Head of caudate nucleus (tissue), 42 donors: ENCODE results near the gene CCDC92B.
"Not testable (repeated sequence)": the region's sequence is repeated elsewhere in the genome, so short reads cannot be mapped to it uniquely, and the experiment has no call there.

Source experiments
- DNase-seq, 42 donors: peaks; one replicate each; pipeline versions ENCODE4 v3.0.0 to v3.0.0-alpha.2; 2020 to 2021; ENCODE audit warnings: mixed read lengths in 7 of 42
- intact Hi-C: fragments of 100-400 bp; cut with DNase I; formaldehyde crosslinking; loops from one replicate; pipeline ENCODE4 v1.15.0; 2022

CCDC92B gene

DNA sequence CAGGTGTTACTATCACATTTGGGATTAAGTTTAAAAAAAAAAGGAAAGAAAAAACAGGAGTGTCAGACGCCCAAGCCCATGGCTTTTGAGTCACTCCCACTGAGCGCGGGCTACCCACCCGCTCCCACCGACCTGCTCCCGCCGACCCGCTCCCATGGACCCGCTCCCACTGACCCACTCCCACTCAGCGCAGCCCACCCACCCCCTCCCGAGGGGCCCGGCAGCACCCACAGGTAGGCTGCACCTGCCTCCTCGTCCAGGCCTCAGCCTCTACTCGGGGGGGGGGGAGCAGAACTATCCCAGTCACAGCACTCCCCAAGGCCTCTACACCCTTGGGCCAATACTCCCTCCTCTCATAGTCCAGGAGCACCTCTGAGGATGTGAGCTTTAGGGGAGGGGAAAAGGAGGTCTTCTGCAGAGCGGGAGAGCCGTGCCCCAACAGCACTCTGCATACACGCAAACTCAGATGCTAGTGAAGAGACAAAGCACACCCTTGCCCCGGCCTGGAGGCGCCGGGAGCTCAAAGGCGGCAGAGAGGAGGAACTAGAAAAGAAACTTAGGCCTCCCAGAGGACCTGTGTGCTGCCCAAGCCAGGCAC, 40.8 kb downstream of the CCDC92B start:
- intact Hi-C loops = loop anchor here (10.0 kb wide), 1 partner anchor 294 kb away; no protein-coding TSS in a partner anchor
- peak in 1 of 42 donors; percentile 10 for DNase-seq

DNA sequence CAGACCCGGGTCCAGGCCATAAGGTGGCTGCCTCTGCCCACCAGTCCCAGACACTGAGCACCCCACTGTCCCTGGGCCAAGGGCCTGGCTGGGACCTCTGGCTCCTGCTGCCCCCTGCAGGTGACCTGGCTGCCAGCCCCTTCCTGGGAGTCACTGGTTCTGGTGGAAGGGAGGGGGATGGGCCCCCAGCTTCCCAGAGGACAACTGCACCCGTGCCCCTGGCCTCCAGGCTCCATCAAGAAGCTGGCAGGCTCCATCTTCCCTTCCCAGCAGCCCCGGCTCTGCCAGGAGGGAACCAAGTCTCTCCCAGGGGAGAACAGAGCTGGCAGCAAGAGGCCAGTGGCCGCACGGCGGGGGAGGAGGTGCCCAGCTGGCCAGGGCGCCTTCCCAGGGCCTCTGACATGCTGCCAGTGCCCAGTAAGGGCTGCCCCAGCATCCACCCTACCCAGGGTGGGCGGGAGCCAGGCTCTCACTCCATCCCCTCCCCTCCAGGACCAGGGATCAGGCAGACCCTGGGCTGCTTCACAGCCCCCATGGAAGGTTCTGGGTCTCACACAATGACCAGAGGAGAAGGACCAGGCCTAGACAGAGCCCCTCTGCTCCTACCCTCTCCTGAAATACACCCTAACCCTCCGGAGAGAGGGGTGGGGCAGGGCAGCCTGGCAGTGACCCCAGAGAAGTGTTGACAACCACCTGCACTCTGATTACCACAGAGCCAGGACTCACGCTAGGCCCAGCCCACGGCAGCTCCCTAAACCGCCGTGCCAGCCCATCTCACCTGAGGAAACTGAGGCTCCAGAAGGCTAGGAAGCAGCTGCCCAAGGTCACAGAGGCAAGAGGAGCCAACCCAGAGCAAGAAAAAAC, 41.5 kb downstream of the CCDC92B start:
- intact Hi-C loops = loop anchor here (10.0 kb wide), 1 partner anchor 293 kb away; no protein-coding TSS in a partner anchor
- DNase-seq = peak in 40 of 42 donors; percentile 20 to 86 (median 64)

DNA sequence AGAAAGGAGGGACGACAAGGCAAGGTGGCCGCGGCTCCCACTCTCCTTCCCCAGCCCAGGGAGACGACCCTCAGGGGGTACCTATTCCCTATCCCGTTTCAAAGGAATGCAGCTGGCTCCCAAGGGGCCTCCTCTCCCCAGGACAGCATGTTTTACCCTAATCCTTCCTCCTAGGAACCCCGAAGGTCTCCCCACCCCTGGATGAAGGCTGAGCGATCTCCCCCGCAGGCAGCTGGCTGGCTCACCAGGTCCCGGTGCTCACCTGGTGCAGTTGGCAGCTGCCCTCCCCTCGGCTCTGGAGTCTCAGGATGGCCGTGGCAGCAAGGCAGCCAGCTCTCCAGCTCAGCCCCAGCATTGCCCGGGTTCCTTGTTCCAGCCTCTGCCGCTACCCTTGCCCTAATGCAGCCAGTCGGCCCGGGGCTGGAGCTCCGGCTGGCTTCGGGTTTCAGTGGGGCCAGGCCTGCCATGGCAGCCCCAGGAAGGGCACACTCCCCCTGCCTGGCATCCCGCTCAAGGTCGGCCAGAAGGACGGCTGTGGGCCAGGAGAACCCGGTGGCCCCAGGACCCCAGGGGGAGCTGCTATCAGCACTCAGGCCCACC, 42.4 kb downstream of the CCDC92B start:
- DNase-seq = no peak
- intact Hi-C loops = loop anchor here (10.0 kb wide), 1 partner anchor 292 kb away; no protein-coding TSS in a partner anchor

DNA sequence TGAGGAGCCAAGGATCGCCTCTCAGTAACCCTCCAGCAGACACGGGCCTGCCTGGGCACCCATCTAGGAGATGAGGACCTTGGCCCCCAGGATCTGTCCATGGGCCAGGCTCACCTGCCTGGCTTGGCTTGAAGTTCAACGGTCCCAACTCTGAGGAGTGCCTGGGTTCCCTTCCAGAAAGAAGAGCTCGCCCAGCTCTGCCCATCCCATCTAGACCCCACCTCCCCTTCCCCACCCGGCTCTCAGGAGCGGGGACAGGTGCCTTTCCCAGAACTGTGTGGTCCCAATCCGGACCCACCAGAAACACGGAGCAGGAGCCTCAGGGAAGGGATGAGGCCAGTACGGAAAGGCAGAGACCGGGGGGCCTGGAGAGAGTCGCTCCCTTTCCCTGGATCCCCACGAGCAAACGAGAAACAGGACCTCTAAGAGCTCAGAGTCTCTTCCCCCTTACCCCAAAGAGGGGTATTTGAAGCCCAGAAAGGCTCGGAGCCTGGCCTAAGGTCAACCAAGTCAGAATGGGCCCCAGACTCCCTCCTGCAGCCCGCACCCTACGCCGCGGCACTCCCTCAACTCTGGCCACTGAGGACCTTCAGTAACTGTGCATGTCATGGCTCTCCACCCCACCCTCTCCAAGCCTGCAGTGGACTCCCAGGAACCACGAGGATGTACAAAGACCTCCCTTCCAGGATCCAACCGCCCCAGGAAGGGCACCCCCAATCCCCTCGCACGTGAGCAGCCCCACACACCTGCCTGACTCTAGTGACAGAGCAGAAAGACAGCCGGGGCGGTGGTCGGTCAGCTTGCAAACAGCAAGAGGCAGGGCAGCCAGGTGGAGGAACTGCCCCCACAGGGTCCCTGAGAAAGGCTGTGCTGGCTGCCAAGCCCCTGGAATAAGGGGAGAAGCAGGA, 43.3 kb downstream of the CCDC92B start:
- peak in 1 of 42 donors; percentile 9 for DNase-seq
- intact Hi-C loops = loop anchor here (10.0 kb wide), 1 partner anchor 291 kb away; no protein-coding TSS in a partner anchor

DNA sequence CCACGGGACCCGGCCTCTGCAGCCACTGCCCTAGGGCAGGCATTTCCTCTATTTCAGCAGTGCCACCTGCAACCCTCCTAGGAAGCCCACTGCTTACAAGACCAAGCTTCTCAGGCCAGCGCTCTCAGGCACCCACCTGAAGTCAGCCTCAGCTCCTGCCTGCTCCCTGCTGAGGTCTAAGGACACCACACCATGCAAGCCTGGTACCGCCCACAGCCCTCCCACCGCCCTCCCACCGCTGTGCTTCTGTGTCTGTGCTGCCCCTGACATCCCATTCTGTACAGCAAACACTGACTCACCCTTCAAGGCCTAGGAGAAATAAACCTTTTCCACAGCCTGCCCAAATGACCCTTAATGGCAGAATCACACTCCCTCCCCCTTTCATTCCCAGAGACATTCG, 44.2 kb downstream of the CCDC92B start:
- intact Hi-C loops = loop anchor here (10.0 kb wide), 1 partner anchor 290 kb away; no protein-coding TSS in a partner anchor

DNA sequence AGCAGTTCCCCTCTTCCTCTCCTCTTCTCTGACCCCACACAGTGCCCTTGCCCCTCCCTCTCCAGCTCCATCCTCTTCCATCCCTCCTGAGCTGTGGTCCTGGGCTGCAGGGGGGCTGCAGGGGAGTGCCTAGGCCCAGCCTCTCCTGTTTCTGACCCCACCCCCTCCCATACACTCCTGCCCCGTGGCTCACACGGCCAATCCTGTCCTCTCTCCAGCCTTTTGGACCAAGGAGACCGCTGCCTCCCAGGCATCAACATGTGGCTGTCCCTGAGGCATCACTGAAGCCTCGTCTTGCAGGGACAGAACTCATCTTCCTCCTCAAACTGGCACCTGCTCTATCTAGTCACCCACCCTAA, 44.6 kb downstream of the CCDC92B start:
- intact Hi-C loops = loop anchor here (10.0 kb wide), 1 partner anchor 290 kb away; no protein-coding TSS in a partner anchor

More for the DNA sequence above, 44.2 kb downstream of the CCDC92B start:
- peak in 1 of 42 donors; percentile 22 for DNase-seq

DNA sequence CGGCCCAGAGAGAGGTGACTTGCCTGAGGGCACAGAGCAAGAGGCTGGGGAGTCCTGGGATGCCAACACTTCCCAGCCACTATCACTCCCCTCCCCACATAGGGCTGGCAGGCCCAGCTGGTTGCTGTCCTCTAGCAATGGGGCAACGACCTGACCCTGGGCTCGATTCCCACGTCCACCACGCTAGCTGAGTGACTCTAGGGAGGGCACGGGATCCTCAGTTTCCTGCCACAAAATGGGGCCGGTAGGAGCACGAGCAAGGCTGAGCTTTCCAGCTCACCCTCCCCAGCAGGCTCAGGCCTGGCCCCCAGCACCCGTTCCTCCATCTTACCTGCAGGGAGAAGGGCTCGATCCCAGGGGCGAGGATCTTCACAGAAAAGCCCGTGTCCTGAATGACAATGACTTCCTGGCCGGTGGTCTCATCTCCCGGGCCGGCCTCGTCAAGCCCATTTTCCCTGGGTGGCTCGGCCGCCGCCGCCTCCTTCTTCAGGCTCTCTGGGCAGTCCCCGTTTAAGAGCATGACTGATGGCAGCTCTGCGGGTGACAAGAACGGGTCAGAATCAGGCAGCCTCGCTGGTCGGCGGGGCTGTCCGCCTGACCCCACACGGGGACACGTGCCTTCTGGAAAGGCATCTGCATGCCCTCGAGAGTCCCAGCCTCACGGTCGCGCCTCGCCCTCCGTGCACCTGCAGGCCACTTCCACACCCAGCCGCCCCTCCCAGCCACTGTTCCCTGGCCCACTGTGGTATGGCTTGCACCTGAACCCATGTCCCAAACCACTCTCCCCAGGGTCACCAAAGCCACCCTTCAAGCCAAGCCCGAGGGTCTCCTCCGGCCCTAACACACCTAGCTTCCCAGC, 45.2 kb downstream of the CCDC92B start:
- intact Hi-C loops = loop anchor here (10.0 kb wide), 1 partner anchor 289 kb away; no protein-coding TSS in a partner anchor
- DNase-seq = peak in 1 of 42 donors; percentile 5

More for the DNA sequence above, 44.6 kb downstream of the CCDC92B start:
- DNase-seq = no peak

DNA sequence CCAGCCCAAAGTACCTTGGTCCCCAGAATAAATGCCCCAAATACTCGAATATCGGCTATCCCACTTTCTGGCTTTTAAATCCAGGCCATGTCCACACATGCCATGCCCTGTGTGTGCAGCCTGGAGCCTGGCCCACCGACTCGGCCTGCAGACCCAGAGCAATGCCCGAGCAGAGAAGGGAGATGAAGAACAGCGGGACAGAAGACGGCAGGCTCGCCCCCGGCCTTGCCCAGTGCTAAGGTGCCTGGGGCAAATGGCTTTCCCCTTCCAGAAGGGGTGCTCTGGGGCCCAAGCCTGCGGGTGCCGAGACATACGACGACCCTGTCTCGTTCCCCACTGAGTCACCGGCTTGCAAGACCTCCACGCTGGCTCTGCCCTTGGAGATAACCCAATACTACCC, 45.8 kb downstream of the CCDC92B start:
- intact Hi-C loops = loop anchor here (10.0 kb wide), 1 partner anchor 289 kb away; no protein-coding TSS in a partner anchor
- DNase-seq = no peak

DNA sequence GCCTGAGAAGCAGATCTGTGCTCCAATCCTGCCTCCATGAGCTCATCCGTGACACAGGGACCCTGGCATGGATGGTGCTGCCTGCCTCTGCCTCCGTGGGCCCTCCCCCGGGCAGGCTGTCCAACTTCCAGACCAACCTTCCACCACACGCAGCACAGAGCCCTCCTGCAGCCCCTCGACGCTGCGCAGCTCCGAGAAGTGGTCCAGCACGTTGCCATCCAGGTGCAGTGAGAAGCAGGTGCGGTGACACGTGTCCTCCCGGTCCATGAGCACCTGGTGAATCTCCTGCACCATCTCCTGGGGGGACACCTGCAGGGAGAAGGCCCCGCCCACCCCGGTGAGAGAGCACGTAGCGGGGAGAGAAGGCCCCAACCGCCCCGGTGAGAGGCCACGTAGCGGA, 46.3 kb downstream of the CCDC92B start:
- peak in 2 of 42 donors; percentile 1 to 5 for DNase-seq
- intact Hi-C loops = loop anchor here (10.0 kb wide), 1 partner anchor 288 kb away; no protein-coding TSS in a partner anchor

DNA sequence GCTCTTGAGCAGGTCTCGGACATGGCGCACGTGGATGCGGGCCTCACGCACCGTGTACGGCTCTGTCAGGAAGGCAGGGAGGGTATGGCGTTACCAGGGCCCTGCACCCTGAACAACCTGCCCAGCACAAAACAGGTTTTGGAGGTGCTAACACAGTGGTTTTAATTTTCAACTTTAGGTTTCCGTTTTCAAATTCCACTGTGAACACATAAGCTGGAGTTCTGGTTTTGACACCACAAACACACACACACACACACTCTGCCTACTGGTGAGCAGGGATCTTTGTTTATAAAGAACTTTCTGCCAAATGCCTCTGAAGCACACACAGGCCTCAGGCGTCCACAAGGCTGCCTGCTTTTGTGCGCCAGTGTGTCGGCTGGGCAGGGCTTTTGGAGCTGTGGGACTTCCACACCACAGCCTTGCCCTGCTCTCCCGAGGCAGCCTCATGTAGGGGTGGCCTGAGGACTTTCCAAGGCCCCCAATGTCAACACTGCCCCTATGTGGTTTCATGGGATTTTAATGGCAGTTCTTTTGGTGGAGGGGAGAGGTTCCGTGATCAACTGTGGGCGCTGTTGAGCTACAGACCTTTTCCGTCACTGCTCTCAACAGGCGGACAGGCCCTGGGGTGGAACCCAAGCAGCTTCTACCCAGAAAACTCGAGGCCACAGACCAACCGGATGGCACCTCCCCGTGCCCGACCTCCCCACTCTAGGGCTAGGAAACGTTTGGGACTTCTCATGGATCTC, 47.3 kb downstream of the CCDC92B start:
- peak in 4 of 42 donors; percentile 2 to 17 (median 11) for DNase-seq
- intact Hi-C loops = loop anchor here (10.0 kb wide), 1 partner anchor 287 kb away; no protein-coding TSS in a partner anchor

DNA sequence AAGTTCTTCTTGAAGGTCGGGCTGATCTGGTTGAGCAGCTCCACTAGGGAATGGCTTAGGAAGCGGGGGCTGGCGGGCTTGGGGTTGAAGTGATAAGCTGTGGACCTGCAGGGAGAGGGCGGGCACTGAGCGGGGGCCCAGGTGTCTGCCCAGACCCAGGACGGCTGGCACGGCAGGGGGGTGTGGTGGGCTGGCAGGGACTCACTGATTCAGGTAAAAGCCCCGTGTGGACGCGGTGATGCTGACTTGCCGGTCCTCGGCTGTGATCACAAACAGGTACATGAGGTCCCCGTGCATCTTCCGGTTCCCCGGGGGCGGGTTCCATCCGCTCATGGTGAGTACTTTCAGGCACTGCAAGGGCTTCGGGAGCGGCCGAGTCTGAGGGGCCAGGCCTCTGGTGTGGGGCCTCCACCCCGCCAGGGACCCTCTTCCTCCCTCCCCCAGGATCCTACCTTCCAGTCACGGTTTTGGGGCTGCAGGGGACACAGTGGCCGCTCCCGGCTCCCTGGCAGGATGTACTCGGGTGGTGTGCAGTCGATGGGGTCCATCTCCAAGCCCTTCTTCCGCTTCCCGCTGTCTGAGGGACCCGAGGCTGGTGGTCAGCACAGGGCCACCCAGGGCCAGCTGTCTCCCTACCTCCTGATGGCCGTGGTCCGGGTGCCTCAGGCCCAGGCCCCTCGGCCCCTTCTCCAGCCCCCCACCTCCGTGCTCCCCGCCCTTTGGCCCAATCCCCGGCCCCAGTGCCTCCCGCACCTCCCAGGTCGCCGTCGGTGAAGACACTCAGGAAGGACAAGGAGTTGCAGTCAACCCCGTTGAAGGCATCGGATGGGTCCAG, 48.1 kb downstream of the CCDC92B start:
- DNase-seq = peak in 4 of 42 donors; percentile 0 to 27 (median 4)
- intact Hi-C loops = loop anchor here (10.0 kb wide), 1 partner anchor 287 kb away; no protein-coding TSS in a partner anchor

DNA sequence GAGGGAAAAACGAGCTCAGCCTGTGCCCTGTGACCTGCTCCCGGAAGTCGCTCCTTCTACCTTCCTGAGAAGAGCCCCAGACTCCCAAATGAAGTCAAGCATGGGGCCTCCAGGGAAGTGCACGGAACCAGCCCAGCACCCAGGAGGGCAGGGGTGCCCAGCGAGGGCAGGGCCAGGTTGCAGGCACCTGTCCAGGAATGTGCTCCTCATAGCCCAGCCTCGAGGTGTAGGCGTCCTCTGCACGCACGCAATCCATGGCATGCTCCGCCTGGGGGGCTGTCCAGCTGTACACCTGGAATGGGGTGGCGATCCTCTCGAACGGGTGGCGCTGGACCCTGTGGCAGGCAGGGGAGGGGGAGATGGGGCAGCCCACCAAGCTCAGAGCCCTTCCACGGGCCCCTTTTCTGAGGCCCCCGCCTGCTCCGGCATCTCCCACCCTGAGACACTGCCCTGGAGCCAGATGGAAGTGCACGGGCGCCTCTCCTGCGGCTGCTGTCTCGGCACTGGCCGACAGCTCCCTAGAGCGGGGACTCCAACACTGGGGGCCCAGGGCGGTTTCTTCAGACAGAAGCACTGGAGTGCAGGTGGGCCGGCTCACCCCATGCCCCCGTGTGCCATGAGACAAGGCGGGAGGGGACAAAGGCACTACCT, 48.8 kb downstream of the CCDC92B start:
- peak in 3 of 42 donors; percentile 3 to 16 (median 4) for DNase-seq
- intact Hi-C loops = loop anchor here (10.0 kb wide), 1 partner anchor 286 kb away; no protein-coding TSS in a partner anchor

DNA sequence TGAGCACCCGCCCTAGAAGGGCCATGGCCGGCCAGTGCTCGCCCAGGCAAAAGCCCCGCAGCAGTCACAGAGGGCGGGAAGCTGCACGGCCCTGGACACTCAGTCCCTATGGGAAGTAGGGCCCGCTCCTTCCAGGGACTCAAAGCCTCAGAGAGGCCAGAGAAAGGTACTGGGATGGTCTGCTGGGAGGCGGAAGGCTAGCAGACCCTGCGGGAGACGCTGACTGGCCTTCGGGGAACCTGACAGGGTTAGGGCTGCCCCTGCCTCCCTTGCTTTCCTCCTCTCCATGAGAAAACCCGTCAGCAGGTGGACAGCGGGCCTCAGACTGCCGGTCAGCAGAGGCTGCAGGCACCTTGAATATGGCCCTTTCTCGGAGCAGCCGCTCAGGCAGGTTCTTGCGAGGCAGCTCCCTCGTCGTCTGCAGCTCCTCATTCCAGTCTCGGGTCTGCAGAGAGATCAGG, 49.4 kb downstream of the CCDC92B start:
- peak in 4 of 42 donors; percentile 1 to 20 (median 3) for DNase-seq

DNA sequence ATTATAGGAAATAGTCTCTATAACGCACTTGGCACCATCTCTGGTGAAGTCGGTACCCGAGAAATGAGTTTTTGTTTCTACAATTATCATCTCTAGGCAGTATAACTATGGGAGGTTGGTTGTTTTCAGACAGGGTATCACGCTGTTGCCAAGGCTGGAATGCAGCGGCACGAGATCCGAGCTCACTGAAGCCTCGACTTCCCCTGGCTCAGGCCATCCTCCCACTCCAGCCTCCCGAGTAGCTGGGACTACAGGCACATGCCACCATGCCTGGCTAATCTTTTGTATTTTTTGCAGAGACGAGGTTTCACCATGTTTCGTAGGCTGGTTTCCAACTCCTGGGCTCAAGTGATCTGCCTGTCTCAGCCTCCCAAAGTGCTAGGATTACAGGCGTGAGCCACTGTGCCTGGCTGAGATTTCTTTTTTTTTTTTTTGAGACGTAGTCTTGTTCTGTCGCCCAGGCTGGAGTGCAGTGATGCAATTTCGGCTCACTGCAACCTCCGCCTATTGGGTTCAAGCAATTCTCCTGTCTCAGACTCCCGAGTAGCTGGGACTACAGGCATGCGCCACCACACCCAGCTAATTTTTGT, 50.1 kb downstream of the CCDC92B start:
- peak in 5 of 42 donors; percentile 1 to 25 (median 15) for DNase-seq
- intact Hi-C loops = not testable (repeated sequence)

More for the DNA sequence above, 49.4 kb downstream of the CCDC92B start:
- intact Hi-C loops = loop anchor here (10.0 kb wide), 1 partner anchor 285 kb away; no protein-coding TSS in a partner anchor
